ENCODE data around the gene IL6ST.

- TF ChIP-seq CTCF (conservative IDR thresholded peaks at IDR 0.05; ENCODE audit: low read depth, low read length) (no peak), EZH2 (IDR thresholded peaks at IDR 0.05; ENCODE audit: borderline replicate concordance, low read depth, low read length, poor library complexity, severe bottlenecking) (no peak)
Measured at GRCh38 chr5:55982957-55983381, 11.8 kb downstream of the IL6ST start.

Measured in A673 (cell line).